NCI-H2029 (cell line): ENCODE measurements around the gene PSMD3.
A peak's percentile ranks its signal among the peaks of the same experiment; 100 is the strongest.
"Not testable (repeated sequence)": the region's sequence is repeated elsewhere in the genome, so short reads cannot be mapped to it uniquely, and the experiment has no call there.

Source experiments
- DNase-seq: peaks from one replicate; lab custom pipeline; 2025; lab: John Stamatoyannopoulos, UW

PSMD3 gene

DNA sequence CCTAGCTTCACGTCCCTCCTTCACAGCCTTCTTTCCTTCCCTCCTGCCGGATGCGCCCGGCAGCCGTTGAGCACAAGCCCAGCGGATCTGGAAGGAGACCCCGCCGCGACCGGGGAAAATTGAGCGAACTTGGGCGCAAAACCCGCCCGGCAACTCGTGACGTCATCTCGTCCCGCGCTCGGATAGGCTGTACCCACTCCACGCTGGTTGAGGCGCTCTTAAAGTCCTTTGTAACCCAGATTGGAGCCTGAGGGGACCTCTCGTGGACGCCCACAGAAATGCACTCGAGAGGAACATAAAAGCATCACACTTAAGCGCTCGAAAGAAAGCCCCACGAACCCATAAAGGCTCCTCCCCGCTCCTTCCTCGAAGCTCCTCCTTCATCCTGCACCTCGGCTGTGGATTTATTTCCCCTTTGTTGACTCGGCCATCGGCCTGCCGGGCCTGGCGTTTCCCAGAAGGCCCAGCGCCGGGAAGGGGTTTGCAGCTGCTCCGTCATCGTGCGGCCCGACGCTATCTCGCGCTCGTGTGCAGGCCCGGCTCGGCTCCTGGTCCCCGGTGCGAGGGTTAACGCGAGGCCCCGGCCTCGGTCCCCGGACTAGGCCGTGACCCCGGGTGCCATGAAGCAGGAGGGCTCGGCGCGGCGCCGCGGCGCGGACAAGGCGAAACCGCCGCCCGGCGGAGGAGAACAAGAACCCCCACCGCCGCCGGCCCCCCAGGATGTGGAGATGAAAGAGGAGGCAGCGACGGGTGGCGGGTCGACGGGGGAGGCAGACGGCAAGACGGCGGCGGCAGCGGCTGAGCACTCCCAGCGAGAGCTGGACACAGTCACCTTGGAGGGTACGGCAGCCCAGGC, at the start of gene PSMD3:
PSMD3 (plus strand) TSS at position 457 of the 856 bp plus-strand sequence; CDS start at position 621, 164 bp downstream.
- peak; percentile 96 for DNase-seq

DNA sequence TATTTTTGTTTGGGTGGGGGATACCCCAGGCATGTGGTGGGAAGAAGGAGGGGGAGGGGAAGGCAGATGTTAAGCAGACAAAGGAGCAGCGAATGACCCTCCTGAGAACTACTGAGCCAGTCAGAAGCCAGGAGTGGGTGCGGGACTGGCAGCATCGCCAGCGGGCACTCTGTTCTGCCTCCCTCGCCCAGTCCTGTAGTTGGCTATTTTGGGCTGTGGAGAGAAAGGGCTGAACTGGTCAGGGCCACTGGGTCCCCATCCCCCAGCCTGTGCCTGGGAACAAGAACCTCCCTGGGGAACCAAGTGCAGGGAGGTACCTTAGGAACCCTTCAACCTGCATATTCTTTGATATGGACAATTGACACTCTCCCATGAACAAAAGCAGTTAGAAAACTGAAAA, 46.7 kb upstream of the PSMD3 start:
- no peak for DNase-seq

DNA sequence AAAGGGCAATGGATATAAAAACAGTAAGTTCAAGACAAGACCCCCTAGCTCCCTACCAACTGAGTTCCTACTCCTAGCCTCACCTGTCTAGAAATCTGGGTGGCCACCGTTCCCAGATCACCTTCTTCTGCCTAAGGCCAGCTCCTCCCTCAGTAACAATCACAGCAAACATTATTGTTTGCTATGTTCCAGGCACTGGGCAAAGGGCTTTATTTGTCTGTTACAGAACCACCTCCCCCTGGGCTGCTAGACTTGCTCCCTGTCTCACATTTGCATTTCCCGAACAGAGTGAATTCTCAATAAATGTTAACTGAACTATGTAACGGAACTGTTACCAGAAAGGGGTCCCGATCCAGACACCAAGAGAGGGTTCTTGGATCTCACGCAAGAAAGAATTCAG, 46.3 kb upstream of the PSMD3 start:
- DNase-seq = no peak

DNA sequence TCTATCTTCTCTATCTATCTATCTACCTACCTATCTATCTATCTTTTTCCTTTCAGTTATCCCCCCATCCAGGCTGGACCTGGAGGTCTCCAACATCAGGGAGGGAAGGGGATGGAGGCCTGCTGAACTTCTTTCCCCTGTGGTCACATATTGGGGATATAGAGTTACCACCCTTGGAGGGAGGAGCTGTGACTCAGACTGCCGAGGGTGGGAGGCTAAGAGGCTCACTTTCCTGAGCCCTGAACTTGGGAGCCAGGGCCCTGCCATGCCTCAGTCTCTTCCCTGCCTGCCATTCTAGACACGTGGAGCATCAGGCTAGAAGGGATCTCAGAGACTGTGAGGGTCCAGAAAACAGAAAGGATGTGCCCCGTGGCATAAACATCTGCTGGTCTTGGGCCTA, 44.7 kb upstream of the PSMD3 start:
- no peak for DNase-seq

DNA sequence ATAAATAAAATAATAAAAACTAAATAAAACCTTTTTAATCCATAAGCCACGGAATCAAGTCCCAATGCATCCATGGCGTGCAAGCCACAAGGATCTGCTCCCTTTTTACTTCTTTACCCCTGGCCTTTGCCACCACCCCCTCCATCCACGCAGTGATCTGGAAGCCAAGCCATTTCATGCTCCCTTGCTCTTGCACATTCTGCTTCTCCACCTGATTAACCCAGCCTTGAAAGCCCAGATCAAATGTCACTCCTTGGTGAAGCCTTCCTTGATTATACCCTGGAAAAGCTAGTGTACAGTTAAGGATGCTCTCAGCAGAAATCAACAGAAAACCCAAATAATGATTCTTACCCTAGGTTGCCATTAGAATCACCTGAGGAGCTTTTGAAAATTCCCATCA, 43.2 kb upstream of the PSMD3 start:
- DNase-seq = no peak

DNA sequence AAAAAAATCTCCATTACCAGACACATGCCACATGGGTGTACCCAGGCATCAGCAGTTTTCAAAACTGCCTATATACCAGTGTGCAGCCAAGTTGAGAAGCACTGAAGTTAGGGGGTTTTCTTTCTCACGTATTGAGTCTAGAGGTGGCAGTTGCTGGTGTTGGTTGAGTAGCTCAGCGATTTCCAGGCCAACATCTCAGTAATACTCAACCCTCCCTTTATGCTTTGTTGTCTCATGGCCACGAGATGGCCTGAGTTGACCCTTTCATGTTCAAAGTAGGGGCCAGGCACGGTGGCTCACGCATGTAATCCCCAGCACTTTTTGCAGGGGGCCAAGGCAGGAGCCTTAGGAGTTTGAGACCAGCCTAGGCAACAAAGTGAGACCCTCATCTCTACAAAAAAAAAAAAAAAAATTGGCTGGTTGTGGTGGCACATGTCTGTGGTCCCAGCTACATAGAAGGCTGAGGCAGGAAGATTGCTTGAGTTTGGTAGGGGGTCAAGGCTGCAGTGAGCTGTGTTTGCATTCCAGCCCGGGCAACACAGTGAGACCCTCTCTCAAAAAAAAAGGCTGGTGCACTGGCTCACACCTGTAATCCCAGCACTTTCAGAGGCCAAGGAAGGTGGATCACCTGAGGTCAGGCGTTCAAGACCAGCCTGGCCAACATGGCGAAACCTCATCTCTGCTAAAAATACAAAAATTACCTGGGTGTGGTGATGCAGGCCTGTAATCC, 42.3 kb upstream of the PSMD3 start:
- no peak for DNase-seq

DNA sequence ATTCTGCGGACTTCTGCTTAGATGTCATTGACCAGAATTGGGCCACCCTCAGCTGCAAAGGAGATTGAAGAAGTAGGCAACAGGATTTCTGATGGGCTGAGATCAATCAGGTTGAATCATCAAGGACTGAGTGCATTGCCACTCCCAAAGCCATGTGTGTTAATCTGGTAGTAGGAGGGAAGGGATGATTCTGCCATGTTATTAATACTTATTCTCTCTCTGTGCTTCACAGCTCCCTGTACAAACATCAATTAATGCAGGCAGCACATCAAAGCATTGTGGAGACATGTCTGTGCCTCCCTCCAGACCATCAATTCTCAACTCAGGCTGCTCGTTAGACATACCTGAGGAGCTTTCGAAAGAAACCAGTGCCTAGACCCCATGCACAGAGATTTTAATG, 41.5 kb upstream of the PSMD3 start:
- no peak for DNase-seq

DNA sequence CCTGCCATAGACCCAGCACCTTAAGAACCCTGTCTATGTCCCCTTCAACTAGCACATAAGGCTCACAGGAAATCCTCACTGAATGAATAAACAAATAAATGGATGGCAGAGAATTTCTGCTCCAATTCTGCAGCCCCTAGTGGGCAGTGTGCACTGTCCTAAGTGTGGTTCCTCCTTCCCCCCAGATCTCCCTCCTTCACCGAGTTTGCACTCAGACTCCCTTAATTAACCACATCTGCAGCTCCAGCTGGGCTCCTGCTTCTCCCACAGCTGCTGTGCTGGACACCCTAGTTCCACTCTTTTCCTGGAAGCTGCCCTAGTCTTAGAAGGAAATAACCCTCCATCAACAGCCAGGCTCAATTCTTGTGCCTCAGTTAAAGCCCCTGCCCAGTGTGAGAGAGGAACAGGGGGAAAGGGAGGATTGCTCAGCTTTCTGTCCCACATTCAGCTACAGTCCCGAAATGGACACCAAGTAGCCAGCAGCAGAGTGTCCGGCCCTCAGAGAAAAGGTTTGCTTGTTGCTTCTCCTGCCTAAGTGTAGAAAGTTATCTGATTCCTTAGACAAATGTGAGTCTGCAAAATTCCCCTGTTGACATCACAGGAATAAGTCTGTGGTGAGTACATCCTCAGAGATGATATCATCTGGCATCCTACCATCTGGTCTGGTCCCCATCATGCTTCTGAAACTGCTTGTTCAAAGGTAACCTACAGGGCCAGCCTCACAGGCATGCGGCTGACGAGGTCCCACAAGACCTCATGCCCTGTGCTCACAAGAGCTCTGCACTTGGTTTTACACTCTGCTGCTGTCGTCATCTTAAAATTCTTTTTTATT, 40.8 kb upstream of the PSMD3 start:
- DNase-seq = no peak

DNA sequence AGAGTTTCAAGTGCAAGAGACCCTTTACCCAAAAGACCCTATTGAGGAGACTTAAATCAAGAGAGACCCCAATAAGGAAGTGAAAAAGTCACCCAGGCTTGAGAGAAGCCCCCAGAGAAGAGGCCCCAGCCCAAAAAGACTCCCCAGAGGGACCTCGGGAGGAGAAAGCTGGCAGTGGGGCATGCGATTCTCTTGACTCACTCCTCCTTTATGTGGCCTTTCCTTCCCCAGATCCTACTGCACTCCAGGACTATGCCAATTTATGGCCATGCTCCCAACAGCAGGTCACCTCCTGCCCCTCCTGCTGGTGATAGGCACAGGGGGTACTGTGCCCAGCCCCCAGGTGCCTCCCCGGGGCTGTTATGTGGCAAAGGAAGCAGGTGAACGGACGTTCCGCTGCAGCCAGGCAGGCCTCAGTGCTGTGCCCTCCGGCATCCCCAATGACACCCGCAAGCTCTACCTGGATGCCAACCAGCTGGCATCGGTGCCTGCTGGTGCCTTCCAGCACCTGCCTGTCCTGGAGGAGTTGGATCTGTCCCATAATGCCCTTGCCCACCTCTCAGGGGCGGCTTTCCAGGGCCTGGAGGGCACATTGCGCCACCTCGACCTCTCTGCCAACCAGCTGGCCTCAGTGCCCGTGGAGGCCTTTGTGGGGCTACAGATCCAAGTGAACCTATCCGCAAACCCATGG, 36.8 kb upstream of the PSMD3 start:
- DNase-seq = peak; percentile 51

DNA sequence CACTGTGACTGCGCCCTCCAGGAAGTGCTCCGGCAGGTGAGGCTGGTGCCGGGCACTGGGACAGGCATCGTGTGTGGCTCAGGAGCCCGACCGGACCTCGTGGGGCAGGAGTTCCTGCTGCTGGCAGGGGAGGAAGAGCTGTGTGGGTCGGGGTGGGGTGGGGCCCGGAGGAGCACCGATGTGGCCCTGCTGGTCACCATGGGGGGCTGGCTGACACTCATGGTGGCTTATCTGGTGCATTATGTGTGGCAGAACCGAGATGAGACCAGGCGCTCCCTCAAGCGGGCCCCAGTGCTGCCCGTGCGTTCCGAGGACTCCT, 36.3 kb upstream of the PSMD3 start:
- no peak for DNase-seq

DNA sequence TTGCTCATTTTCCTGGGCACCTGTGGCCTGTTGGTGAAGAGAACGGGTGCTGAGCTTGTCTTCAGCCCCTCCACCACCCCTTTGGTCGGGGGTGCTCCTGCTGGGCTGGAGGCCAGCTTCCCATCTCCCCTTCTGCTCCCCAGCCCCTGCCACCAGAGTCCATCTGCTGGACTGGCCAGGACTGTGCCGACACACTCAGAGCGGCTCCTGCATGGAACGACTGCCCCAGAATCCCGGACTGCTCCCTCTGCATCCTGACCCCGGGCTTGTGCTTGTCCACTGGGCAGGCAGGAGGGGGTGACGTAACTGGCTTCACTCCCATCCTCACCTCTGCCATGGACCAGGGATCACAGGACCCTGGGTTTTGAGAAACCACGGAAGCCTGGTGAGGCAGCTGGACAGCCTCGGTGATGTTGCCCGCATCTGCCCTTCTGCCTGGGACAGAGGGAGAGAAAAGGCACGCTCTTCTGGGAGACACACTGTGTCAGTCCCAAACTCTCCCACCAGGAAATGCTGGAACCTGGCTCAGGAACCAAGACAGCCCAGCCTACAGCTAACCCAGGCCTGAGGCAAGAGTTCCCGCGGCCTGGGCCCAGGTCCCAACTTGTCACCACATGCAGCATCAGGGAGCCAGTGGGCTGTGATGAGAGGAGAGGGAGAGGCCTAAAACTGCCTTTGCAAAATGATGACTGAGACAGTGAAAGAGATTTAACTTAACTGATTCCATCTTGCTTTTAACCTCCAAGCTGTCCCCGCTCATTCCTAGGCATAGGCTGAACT, 33.9 kb upstream of the PSMD3 start:
- no peak for DNase-seq

DNA sequence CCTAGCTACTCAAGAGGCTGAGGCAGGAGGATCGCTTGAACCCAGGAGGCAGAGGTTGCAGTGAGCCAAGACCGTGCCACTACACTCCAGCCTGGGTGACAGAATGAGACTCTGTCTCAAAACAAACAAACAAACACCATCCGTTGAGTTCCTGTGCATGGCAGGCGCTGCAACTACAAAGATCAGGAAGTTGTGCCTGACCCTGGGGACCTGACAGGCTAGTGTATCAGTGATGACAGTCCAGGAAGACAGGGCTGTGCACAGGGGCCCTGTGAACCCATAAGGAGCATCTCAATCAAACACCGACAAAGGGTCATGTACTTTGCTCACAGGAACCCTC, 32.1 kb upstream of the PSMD3 start:
- not testable (repeated sequence) for DNase-seq

DNA sequence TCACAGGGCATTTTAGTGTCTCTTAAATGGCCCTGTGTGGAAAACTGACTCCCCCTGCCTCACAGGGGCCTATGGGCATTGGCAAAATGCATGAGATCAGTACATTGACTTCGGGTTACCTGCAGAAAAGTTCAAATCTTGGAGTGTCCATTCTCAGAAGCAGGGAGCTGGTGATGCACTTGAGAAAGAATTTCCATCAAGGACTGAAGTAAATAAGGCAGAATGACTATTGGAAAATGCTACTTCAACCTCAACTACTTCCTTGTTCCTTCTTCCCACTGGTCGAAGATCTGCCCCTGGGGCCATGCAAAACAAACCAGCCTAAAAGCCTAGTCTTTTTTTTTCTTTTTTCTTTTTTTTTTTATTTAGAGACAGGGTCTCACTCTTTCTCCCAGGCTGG, 31.6 kb upstream of the PSMD3 start:
- DNase-seq = no peak

DNA sequence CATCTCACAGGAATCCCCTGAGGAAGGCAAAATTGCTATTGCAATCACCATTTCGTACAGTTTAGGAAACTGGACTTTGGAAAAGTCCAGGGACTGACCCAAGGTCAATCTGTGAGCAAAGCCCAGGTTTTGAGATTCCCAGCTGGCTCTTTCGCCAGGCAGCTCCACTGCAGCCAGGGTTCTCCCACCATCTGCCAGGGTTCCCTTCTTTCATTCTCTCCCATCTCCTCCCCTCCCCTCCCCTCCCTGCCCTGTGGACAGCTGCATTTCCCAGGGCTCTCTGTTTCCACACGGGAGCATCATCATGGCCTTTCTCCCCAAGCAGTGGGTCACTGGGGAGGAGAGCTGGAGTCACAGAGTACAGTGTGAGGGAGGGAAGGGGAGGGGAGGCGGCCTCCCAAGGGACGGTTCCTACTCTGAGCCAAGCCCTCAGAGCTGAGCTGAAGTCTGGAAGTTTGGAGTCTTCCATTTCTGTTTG, 29.7 kb upstream of the PSMD3 start:
- no peak for DNase-seq

DNA sequence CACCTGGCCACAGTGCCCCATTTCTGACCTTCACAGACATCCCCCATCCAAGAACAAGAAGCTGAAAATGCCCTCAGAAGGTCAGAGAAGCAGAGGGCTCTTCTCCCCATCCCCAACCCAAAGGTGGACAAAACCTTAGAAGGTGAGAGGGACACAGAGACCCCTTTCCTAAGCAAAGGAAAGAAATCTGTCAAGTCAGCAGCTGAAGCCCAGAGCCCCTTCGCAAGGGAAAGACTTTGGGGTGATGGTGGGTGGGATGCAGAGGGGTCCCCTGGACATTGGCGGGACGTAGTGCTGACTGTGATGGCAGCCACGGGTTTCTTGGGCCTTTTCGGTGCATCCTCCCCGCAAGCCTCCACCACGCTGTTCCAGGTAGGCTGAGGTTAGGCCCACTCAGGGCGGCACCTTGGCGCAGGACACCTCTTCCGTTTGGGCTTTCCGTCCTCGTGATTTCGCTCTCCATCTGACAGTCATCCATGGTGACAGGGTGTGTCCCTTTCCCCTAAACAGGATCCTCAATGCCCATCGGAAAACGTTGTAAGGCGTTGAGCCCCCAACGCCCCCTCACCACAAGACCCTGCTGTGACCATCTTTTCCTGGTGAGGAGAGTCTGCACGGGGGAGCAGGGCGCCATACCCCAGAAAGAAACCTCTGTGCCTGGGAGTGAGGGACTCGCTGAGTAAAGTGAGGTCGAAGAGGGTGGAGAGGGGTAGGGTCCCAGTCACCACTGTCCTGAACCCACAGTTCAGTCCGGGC, 28.5 kb upstream of the PSMD3 start:
- no peak for DNase-seq

DNA sequence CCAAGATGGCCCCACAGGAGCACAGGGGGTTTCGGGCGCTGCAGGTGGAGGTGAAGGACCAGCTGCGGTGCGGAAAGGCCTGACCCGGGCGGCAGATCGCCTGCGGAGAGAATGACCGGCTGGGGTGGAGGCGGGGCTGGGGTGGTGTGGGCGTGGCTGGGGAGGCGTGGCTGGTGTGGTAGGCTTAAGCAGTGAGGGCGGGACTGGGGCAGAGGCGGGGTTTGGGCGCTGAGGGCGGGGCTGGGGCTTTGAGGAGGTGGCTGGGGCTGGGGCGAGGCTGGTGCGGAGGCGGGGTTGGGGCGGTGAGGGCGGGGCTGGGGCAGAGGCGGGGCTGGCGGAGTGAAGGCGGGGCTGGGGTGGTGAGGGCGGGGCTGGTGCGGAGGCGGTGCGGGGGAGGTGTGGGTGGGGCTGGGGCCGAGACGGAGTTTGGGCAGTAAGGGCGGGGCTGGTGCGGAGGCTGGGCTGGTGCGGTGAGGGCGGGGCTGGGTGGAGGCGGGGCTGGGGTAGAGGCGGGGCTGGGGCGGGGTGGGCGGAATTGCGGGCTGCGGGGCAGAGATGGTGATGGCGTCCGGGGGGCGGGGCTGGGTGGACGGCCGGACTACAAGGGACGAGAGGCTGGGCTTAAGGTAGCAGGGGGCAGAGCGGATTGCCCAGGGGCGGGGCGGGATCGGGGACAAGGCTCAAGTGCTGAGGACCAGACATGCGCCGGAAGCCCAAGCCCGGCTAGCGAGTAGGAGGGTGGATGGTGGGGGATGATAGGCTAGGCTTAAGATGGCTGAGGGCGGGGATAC, 27.7 kb upstream of the PSMD3 start:
- peak; percentile 89 for DNase-seq

DNA sequence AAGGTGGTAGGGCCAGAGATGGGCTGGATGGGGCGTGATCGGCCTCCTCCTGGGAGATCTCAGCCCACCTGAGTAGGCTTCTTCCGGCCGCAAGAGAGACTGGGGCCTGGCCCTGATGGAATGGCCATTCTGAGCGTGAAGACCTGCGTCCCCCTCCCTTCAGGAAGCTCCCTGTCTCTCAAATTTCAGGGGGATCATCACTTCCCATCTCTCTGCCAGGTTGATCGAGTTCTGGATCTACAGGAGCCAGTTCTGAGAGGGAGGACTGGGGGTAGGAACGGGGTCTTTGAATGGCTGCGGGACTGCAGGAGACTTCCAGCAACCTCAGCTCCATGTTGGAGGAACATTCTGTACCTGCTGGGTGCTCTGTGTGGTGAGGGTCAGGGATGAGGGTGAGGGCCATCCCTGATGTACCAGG, 27.1 kb upstream of the PSMD3 start:
- DNase-seq = no peak

DNA sequence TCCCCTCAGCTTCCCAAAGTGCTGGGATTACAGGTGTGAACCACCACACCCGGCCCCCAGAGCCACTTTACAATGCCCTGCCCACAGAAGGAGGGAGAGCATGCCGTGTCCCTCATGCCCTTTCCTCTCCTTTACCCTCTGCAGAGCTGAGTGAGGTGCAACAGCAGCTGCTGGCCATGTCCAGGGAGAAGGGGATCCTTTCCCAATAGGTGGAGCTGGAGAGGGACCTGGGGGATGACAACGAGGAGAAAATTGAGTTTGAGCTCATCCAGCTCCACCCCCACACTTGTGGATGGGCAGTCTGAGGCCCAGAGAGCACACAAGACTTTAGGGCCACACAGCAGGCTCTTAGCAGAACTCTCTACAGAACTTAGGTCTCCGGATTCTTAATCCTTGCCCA, 25.7 kb upstream of the PSMD3 start:
- DNase-seq = no peak

DNA sequence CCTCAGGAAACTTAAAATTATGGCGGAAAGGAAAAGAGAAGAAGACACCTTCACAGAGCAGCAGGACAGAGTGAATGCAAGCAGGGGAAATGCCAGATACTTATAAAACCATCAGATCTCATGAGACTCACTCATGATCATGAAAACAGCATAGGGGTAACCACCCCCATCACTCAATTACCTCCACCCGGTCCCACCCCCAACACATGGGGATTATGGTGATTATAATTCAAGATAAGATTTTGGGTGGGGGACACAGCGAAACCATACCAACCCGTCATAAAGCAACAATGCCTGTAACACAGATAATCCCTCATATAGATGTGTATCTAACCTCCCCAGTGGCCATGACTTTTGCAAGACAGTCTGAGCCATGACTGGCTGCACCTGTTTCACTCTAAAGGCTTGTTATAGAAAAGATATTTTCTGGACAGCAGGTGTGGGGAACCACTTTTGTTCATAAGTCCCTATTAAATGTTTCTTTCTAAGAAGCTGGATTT, 24.8 kb upstream of the PSMD3 start:
- no peak for DNase-seq
